ENCODE measurements around the gene RPL5.
A peak's percentile ranks its signal among the peaks of the same experiment; 100 is the strongest.

The RPL5 gene

GRCh38 chr1:92858564-92859399 is 26.9 kb downstream of the RPL5 start:
- peak; percentile 54 for DNase-seq

GRCh38 chr1:92859400-92860039 is 27.7 kb downstream of the RPL5 start:
- no peak for DNase-seq

- DNase-seq, result no peak
Observed at GRCh38 chr1:92862605-92863004, 30.8 kb downstream of the RPL5 start.

GRCh38 chr1:92864131-92864530 is 32.3 kb downstream of the RPL5 start:
- no peak for DNase-seq

GRCh38 chr1:92870591-92870990 is 38.8 kb downstream of the RPL5 start:
- no peak for DNase-seq

GRCh38 chr1:92872719-92873118 is 40.9 kb downstream of the RPL5 start:
- no peak for DNase-seq

GRCh38 chr1:92874987-92875386 is 43.1 kb downstream of the RPL5 start:
- DNase-seq, result no peak

- DNase-seq, result no peak
Observed at GRCh38 chr1:92876351-92876750, 44.5 kb downstream of the RPL5 start.

GRCh38 chr1:92877081-92877711 is 45.4 kb downstream of the RPL5 start:
- no peak for DNase-seq

- no peak for DNase-seq
Observed at GRCh38 chr1:92877792-92878191, 46.0 kb downstream of the RPL5 start.

GRCh38 chr1:92879316-92879968 is 47.6 kb downstream of the RPL5 start:
- DNase-seq, result no peak

GRCh38 chr1:92881391-92881790 is 49.6 kb downstream of the RPL5 start:
- no peak for DNase-seq

- peak; percentile 61 for DNase-seq
Observed at GRCh38 chr1:92882819-92883218, 51.0 kb downstream of the RPL5 start.

GRCh38 chr1:92883297-92883696 is 51.5 kb downstream of the RPL5 start:
- DNase-seq, result no peak

GRCh38 chr1:92884195-92884594 is 52.4 kb downstream of the RPL5 start:
- DNase-seq, result no peak

GRCh38 chr1:92886886-92887419 is 55.1 kb downstream of the RPL5 start:
- DNase-seq, result no peak

- DNase-seq, result no peak
Observed at GRCh38 chr1:92887465-92887864, 55.6 kb downstream of the RPL5 start.

Measured in CD4-positive, alpha-beta T cell treated with Interleukin-15 for 1 hour (primary cell).